Right renal cortex interstitium (tissue), 3 donors: ENCODE measurements around the gene ZNF626. TPM values are rescaled to one million over a fixed set of nuclear protein-coding genes. Genes with fewer than 3 reads are reported as not detected.
"Not testable (repeated sequence)": the region's sequence is repeated elsewhere in the genome, so short reads cannot be mapped to it uniquely, and the experiment has no call there.

ENCODE experiments used
- DNase-seq, 3 donors: peaks; one replicate each; pipeline ENCODE4 v3.0.0-alpha.2; 2013; ENCODE audit warnings: low read depth in 3 of 3, low spot score in 2 of 3
- polyA plus RNA-seq, 3 donors: library from polyadenylated mRNA; unstranded; fragments of 120-200 nt; gene quantifications; one replicate each; pipeline ENCODE4 v1.2.1, GENCODE V29; 2013; ENCODE audit not compliant: insufficient read length in 3 of 3

The ZNF626 gene
- polyA plus RNA-seq: 10 to 100 TPM; 22.7 to 25.9 (median 25.8) TPM

GRCh38 chr19:20661150-20661819 lies at the start of gene ZNF626:
ZNF626 (minus strand) TSS chr19:20661571; CDS start chr19:20661446, 125 bp downstream.
- DNase-seq: peak; percentile 93 to 98 (median 97)

GRCh38 chr19:20669263-20669662 lies 7.9 kb upstream of the ZNF626 start:
- DNase-seq: no peak

GRCh38 chr19:20667281-20667680 lies 5.9 kb upstream of the ZNF626 start:
- no peak for DNase-seq

- no peak for DNase-seq
These were observed 3.8 kb upstream of the ZNF626 start for GRCh38 chr19:20664901-20665781.

GRCh38 chr19:20664475-20664874 lies 3.1 kb upstream of the ZNF626 start:
- DNase-seq: not testable (repeated sequence)

- DNase-seq: no peak
These were observed 1.2 kb upstream of the ZNF626 start for GRCh38 chr19:20662421-20663105.

- peak in 1 of 3 donors; percentile 27 for DNase-seq
These were observed 764 bp downstream of the ZNF626 start for GRCh38 chr19:20660473-20661140.

- no peak for DNase-seq
These were observed 20.8 kb downstream of the ZNF626 start for GRCh38 chr19:20640545-20640944.

- DNase-seq: no peak
These were observed 21.3 kb downstream of the ZNF626 start for GRCh38 chr19:20640023-20640422.

GRCh38 chr19:20624560-20624959 lies 36.8 kb downstream of the ZNF626 start:
- DNase-seq: not testable (repeated sequence)

GRCh38 chr19:20616071-20616470 lies 45.3 kb downstream of the ZNF626 start:
- DNase-seq: no peak

GRCh38 chr19:20614971-20615370 lies 46.4 kb downstream of the ZNF626 start:
- not testable (repeated sequence) for DNase-seq

- DNase-seq: no peak
These were observed 48.6 kb downstream of the ZNF626 start for GRCh38 chr19:20612711-20613316.

GRCh38 chr19:20611866-20612265 lies 49.5 kb downstream of the ZNF626 start:
- DNase-seq: no peak

- no peak for DNase-seq
These were observed 53.4 kb downstream of the ZNF626 start for GRCh38 chr19:20607943-20608342.

Other genes starting within 250 kb of the ZNF626 start
- gene ZNF737, start 95.8 kb downstream of the ZNF626 start, polyA plus RNA-seq: 10 to 100 TPM; 32.4 to 35.5 (median 33.8) TPM
- 1 to 10 TPM; 4.0 to 5.6 (median 4.7) TPM for gene ZNF66, start 114.7 kb upstream of the ZNF626 start, polyA plus RNA-seq